DND-41 (cell line): ENCODE results near the gene LSM3.

ENCODE experiments used
- CTCF ChIP-seq: IDR thresholded peaks from 2 replicates; pipeline ENCODE4 v1.5.1; 2012; ENCODE audit warnings: borderline replicate concordance, low read length, moderate library complexity, mild to moderate bottlenecking; ENCODE audit not compliant: poor library complexity, severe bottlenecking; ENCODE audit errors: extremely low read depth
- EZH2 ChIP-seq: IDR thresholded peaks from 3 replicates; pipeline ENCODE4 v1.6.1; 2012; ENCODE audit warnings: borderline replicate concordance, low read depth, mild to moderate bottlenecking, moderate library complexity, low read length, inconsistent platforms; ENCODE audit not compliant: severe bottlenecking

GRCh38 chr3:14152233-14152962 lies 26.2 kb upstream of the LSM3 start:
- TF ChIP-seq EZH2, result no peak
- peak; percentile 55 for TF ChIP-seq CTCF
